HG02623 (cell line): ENCODE results near the gene WASHC3.
"Not testable (repeated sequence)": the region's sequence is repeated elsewhere in the genome, so short reads cannot be mapped to it uniquely, and the experiment has no call there.

ENCODE experiments used
- ATAC-seq: cut with Tn5 transposase; IDR thresholded peaks from one replicate; pipeline ENCODE4 v1.9.1; 2021; ENCODE audit warnings: moderate library complexity; ENCODE audit not compliant: unreplicated experiment

WASHC3 gene, protein sequence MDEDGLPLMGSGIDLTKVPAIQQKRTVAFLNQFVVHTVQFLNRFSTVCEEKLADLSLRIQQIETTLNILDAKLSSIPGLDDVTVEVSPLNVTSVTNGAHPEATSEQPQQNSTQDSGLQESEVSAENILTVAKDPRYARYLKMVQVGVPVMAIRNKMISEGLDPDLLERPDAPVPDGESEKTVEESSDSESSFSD

GRCh38 chr12:102061560-102062418 is at the start of gene WASHC3:
Gene WASHC3 (minus strand): TSS chr12:102061991. CDS start chr12:102061962, 29 bp downstream.
- ATAC-seq: peak; percentile 93

- no peak for ATAC-seq
These were observed 49.0 kb upstream of the WASHC3 start for GRCh38 chr12:102110782-102111181.

DNA sequence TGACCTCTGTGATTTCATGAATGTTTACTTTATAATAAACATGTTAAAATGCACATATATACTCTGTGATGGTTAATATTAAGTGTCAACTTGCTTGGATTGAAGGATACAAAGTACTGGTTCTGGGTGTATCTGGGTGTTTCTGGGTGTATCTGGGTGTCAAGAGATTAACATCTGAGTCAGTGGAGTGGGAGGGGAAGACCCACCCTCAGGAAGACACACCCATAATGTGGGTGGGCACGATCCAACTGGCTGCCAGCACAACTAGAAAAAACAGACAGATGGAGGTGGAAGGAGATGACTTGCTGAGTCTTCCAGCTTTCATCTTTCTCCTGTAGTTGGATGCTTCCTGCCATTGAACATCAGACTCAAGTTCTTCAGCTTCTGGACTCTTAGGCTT is 46.2 kb upstream of the WASHC3 start:
- no peak for ATAC-seq

GRCh38 chr12:102106905-102107304 is 45.1 kb upstream of the WASHC3 start:
- ATAC-seq: no peak

DNA sequence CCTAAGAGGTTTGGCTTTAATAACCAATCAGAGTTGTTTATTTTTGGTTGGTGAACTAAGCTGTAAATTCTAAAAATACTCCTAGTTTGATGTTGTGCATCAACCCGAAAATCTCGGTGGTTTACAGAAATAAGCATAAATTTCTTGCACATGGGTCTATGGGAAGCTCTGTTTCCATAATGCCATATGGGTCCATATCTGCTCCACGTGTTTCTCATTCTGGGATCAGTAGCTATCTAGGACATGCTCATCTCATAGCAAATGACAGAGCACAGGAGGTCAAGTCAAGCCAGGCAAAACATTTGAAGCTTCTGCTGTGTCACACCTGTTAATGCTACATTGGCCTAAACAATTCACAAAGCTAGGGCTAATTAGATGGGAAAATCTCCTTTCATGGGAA is 35.1 kb upstream of the WASHC3 start:
- no peak for ATAC-seq

DNA sequence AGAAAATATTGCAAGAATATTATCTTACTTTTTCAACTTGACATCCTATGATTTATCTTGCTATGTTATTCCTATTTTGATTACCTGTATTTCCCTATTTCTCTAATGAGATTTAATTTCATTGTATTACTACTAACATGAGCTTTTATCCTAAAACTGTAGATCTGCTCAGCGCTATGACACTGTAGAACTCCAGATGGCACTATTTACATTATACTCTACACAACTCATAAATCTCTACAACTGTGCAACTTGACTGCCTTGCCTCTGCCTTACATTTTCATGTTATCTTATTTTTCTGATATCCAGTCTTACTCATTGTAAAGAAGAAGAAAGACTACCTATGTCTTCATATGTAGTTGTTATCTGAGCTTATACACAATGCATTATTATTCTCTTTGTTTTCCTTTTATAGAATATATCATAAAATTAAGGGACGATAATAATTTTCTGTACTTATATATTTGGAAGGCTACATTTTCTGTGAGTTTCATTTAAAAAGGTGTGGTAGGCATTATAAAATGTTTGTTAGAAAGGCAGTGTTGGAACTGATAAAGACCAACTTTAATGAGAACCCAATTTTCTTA is 34.0 kb upstream of the WASHC3 start:
- no peak for ATAC-seq

- no peak for ATAC-seq
These were observed 31.5 kb upstream of the WASHC3 start for GRCh38 chr12:102093319-102093718.

DNA sequence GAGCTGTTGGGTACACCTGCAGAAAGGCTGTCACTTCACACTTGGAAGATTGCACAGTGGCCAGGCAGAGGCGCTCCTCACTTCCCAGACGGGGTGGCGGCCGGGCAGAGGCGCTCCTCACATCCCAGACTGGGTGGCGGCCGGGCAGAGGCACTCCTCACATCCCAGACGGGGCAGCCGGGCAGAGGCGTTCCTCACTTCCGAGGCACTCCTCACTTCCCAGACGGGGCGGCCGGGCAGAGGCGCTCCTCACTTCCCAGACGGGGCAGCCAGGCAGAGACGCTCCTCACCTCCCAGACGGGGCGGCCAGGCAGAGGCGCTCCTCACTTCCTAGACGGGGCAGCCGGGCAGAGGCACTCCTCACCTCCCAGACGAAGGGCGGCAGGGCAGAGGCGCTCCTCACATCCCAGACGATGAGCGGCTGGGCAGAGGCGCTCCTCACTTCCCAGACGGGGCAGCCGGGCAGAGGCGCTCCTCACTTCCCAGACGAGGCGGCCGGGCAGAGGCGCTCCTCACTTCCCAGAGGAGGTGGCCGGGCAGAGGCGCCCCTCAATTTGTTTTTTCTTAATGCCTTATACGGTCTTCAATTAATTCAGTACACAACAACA is 27.5 kb upstream of the WASHC3 start:
- ATAC-seq: not testable (repeated sequence)

GRCh38 chr12:102080842-102081241 is 19.1 kb upstream of the WASHC3 start:
- ATAC-seq: no peak

DNA sequence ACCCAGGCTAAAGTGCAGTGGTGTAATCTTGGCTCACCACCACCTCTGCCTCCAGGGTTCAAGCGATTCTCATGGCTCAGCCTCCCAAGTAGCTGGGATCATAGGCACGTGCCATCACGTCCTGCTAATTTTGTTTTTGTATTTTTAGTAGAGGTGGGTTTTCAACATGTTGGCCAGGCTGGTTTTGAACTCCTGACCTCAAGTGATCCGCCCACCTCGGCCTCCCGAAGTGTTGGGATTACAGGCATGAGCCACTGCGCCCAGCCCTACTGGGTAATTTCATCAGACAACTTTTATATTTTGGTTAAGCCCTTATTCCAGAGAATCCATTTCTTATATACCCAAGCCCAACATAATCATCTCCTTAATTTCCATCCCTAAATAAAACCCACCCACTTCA is 10.3 kb upstream of the WASHC3 start:
- ATAC-seq: not testable (repeated sequence)

DNA sequence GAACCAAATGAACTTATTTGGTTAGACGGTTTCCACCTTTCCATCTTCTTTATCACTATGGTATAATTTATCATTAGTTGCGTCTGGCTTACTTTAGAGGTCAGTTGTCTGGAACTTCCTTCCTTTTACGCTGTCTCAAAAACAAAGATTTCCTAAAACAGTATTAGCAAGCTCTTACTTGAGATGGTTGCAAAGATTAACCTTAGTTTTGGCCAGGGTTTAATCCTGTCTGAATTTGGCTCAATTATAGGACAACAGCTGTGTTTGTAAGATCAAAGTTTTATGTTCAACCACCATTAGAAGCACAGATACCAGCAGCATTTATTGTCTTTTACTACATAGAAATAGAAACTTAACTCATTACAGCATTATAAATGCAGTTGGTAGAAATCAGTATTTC is 7.9 kb upstream of the WASHC3 start:
- no peak for ATAC-seq

DNA sequence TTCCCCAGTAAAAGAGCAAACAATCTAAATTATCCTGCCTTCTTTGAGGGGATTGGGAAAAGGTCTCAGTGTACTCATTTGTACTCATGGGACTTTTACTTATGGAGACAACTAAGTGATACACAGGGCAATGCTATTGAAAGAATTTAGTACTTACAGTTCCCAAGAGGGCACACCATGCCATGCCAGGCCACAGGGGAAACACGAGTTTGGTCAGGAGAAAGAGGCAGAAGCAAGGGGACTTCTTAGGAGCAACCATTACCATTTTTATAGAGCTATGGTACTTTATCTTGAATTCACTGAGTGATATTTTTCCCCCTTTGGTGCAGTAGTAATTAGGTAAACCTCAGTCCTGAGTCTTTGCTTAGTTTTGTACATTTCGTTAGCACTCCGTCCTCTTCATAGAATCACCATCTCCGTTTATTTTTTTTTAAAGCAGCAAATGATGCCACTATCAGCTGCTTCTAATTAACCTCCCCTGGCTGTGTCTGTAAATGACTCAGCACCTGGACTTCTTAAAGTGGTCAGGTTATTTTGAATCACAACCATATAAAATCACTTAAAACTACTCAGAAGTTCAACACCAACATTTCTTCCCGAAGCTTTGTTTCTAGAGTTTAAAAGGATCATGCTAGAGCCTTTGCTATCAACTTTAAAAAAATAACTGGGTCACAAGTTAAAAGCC is 5.9 kb upstream of the WASHC3 start:
- ATAC-seq: no peak

- no peak for ATAC-seq
These were observed 2.7 kb upstream of the WASHC3 start for GRCh38 chr12:102064476-102064875.

DNA sequence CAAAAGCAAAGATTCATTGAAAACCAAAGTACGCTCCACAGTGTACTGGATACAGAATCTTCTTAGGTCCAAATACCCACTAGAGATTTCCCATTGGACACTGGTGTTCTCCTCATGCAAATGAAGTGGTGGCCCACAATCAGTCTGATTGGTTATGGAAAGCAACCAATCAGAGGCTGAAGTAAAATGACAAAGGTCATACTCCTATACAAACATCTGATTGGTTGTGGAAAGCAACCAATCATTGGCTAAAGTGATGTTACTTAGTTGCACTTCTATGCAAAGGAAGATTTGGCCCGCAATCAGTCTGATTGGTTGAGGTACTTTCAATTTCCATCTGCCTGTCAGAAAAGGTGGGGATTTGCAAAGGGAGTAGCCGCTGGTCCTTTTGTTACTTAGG is 1.3 kb upstream of the WASHC3 start:
- no peak for ATAC-seq

- no peak for ATAC-seq
These were observed 622 bp upstream of the WASHC3 start for GRCh38 chr12:102062419-102062806.

DNA sequence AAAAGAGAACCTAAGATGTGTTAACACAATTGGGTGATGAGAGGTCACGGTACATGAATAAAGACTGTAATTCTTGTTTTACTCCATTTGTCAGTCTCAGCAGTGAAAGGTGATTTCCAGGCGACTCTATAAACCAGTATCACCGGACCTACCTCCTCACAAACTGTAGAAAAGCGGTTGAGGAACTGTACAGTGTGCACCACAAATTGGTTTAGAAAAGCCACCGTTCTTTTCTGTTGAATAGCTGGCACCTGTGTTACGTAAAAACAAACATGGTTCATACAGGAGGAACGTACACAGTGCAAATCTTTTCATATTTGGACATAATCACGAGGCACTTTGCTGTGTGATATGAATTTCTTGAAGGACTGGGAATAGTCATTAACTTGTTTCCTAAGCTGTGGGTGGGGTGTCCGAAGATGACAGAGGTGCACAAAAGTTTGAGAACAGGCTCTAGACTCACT is 663 bp downstream of the WASHC3 start:
- ATAC-seq: peak; percentile 40

GRCh38 chr12:102059343-102059742 is 2.4 kb downstream of the WASHC3 start:
- ATAC-seq: no peak

DNA sequence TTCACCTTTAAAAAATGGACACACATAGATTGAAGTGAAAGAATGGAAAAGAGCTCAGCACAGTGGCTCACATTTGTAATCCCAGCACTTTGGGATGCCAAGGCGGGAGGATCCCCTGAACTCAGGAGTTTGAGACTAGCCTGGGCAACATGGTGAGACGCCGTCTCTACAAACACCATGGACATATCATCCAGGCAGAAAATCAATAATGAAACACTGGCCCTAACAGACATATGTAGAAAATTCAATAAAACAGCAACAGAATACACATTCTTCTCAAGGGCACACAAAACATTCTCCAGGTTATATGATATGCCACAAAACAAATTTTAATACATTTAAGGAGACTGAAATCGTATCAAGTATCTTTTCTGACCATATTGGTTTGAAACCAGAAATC is 7.4 kb downstream of the WASHC3 start:
- ATAC-seq: no peak

DNA sequence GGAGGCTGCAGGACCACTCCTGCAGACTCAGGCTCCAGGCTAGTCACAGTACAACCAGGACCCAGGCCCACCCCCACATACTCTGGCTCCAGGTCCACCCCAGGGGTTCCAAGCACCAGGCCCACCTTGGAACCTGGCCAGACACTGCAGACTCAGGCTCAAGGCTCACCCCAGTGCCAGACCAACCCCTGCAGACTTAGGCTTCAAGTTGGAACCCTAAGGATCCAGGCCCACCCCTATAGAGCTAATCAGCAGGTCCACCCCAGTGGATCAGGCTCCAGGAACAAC is 8.8 kb downstream of the WASHC3 start:
- no peak for ATAC-seq

DNA sequence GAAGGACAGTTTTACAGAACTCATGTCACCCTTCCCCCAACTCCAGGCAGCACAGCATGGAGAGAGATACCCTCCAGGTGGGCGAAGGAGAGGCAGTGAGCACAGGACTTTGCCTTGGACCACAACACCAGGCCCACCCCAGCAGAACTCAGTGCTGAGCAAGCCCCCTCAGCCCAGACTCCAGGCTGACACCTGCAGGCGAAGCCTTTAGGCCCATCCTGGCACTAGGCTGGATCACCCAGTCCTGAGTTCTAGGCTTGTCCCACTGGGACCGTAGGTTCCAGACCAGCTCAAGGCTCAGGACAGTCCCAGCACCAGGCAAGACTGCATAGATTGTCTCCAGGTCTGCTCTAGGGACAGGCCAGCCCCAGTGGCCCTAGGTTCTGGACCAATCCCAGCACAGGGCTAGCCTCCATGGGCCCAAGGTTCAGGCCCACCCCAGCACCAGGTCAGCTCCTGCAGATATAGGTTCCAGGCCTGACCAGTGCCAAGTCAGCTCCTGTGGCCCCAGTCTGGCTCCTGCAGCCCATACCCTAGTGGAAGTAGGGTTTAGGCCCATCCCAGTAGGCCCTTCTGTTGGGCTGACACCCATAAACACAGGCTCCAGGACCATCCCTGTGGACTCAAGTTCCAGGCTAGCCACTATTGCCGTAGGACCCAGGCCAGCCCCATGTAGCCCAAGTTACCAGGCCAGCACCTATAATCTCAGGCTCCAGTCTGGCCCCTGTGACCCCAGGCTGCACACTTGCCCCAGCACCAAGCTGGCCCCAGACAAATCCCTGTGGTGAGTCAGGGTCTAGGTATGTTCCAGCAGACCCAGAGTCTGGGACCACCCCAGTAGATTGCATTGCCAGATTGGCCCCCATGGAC is 9.4 kb downstream of the WASHC3 start:
- no peak for ATAC-seq
